DMS53 treated with DMSO at 0.1 percent for 48 hours (cell line): ENCODE data around the gene SV2B.

ENCODE experiments used
- DNase-seq: peaks from one replicate; lab custom pipeline; 2025; ENCODE audit not compliant: unreplicated experiment; lab: John Stamatoyannopoulos, UW

The SV2B gene

GRCh38 chr15:91263632-91264531, 163.8 kb downstream of the SV2B start:
- DNase-seq: no peak

- no peak for DNase-seq
Measured at GRCh38 chr15:91264651-91265351, 164.7 kb downstream of the SV2B start.

GRCh38 chr15:91265416-91265940, 165.4 kb downstream of the SV2B start:
- DNase-seq: no peak

GRCh38 chr15:91268510-91268909, 168.5 kb downstream of the SV2B start:
- no peak for DNase-seq

- DNase-seq: no peak
Measured at GRCh38 chr15:91270747-91271146, 170.7 kb downstream of the SV2B start.

- DNase-seq: peak; percentile 23
Measured at GRCh38 chr15:91271565-91272153, 171.6 kb downstream of the SV2B start.

- DNase-seq: no peak
Measured at GRCh38 chr15:91275844-91276243, 175.8 kb downstream of the SV2B start.

- no peak for DNase-seq
Measured at GRCh38 chr15:91278951-91279350, 178.9 kb downstream of the SV2B start.

- DNase-seq: no peak
Measured at GRCh38 chr15:91279486-91279885, 179.4 kb downstream of the SV2B start.

GRCh38 chr15:91281947-91282346, 181.9 kb downstream of the SV2B start:
- no peak for DNase-seq

GRCh38 chr15:91282486-91282885, 182.4 kb downstream of the SV2B start:
- DNase-seq: no peak

- DNase-seq: no peak
Measured at GRCh38 chr15:91283155-91283554, 183.1 kb downstream of the SV2B start.

- no peak for DNase-seq
Measured at GRCh38 chr15:91284758-91285466, 184.9 kb downstream of the SV2B start.

GRCh38 chr15:91289324-91289723, 189.3 kb downstream of the SV2B start:
- no peak for DNase-seq

- no peak for DNase-seq
Measured at GRCh38 chr15:91290553-91290952, 190.5 kb downstream of the SV2B start.

- no peak for DNase-seq
Measured at GRCh38 chr15:91291673-91292072, 191.6 kb downstream of the SV2B start.

GRCh38 chr15:91294344-91294743, 194.3 kb downstream of the SV2B start:
- DNase-seq: no peak

- no peak for DNase-seq
Measured at GRCh38 chr15:91294795-91295194, 194.7 kb downstream of the SV2B start.

- DNase-seq: no peak
Measured at GRCh38 chr15:91298101-91298500, 198.0 kb downstream of the SV2B start.

GRCh38 chr15:91302588-91303439, 202.8 kb downstream of the SV2B start:
- DNase-seq: peak; percentile 43
